ENCODE measurements around the gene MRPS33.
A peak's percentile ranks its signal among the peaks of the same experiment; 100 is the strongest.
"Not testable (repeated sequence)": the region's sequence is repeated elsewhere in the genome, so short reads cannot be mapped to it uniquely, and the experiment has no call there.

MRPS33 gene

DNA sequence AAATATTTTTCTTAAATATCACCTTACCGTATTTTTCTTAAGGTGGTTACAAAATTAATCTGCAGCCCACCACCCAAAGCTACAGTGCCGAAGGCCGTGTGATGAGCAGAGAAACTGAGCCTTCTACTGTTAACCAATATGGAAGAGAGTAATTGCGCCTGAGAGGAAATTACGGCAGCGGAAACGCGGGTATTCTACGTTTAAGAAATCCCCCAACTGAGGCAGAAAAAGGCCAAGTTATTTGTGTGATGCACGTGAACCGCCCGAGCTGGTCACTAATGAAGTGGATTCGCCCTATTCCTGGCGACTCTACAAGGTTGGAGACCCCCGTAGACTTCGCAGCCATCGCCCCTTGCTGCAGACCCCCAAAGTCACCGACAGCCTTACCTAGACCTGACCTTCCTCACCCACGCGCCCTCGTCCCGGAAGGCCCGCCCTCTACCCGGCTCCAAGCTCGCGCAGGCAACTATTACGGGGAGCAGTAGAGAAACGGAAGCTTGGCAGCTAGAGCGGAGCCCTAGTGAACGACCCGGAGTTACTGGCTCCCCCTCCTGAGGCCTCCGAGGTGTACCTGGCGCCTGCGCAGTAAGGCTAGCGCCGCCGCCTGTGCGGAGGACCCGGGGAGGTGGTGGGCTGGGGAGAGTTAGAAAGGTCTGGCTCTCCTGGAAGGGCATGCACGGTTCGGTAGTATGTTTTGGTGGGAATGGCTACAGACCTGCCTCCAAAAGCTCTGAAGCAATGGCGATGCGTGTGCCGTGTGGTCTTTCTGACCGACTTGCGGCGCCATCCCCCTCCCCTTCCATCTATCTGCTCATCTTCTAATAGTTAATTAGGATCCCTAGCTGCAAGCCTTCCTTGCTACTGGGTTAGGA is at the start of gene MRPS33:
MRPS33 (minus strand) TSS at position 429 of the 872 bp plus-strand sequence. CDS start 4,319 bp downstream, outside the sequence.
- peak; percentile 93 for FAIRE-seq

GRCh38 chr7:141057788-141058187 is 43.0 kb upstream of the MRPS33 start:
- FAIRE-seq = no peak

DNA sequence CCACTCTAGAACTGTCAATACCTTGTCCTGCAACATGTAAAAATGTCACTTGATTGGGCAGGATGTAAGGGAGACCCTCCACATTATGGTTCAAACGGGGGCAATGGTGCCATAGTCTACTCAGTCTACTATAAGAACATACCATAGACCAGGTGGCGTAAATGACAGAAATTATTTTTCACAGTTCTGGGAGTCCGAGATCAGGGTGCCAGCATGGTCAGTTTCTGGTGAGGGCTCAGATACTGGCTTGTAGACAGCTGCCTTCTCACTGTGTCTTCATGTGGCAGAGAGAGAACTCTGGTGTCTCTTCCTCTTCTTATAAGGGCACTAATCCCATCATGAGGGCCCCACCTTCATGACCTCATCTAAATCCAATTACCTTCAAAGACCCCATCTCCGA is 40.4 kb upstream of the MRPS33 start:
- no peak for FAIRE-seq

- no peak for FAIRE-seq
Measured at GRCh38 chr7:141053626-141054025, 38.9 kb upstream of the MRPS33 start.

DNA sequence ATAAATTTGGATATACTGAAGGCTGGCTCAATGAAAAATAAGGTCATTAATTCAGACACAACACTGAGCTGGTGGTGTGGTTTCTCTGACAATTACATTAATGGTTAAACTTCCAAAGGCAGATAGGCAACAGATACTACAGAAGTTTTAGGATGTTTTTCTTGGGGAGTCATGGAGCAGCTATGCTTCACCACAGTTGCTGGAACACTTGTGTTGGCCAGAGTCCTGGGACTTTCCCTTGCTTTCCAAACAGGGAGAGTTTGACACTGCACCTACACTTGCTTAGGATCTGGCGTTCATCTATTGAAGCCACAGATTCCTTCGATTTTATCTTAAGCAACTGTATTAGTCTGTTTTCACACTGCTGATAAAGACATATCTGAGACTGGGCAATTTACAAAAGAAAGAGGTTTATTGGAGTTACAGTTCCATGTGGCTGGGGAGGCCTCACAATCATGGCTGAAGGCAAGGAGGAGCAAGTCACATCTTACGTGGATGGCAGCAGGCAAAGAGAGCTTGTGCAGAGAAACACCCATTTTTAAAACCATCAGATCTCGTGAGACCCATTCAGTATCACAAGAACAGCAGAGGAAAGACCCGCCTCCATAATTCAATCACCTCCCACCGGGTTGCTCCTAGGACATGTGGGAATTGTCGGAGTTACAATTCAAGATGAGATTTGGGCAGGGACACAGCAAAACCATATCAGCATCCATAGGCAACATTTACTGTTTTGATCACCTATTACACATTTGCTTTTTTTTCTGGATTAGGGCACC is 31.3 kb upstream of the MRPS33 start:
- FAIRE-seq = no peak

DNA sequence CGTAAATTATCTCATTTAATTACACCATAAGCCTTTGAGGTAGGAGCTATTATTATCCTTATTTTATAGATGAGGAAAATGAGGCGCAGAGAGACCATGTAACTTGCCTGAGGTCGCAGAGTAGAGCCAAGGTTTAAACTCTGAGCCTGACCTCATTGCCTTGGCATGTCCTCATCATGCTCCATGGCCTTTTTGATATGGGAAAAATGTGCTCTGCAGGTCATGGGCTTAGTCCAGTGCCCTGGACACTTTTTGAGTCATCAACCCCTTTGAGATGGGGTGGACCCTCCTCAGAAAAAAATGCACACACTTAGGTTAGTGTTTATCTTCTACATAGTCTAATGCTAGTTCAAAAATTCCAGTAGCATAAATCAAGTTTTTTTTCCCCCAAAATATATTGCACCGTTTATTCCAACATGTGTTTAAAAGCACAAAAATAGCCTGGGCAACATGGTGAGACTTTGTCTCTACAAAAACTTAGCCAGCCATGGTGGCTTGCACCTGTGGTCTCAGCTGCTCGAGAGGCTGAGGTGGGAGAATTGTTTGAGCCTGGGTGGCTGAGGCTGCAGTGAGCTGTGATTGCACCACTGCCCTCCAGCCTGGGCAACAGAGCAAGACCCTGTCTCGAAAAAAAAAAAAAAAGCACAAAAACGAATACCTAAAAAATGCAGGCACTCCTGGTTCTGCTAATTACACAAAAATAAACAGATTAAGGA is 30.5 kb upstream of the MRPS33 start:
- FAIRE-seq = no peak

DNA sequence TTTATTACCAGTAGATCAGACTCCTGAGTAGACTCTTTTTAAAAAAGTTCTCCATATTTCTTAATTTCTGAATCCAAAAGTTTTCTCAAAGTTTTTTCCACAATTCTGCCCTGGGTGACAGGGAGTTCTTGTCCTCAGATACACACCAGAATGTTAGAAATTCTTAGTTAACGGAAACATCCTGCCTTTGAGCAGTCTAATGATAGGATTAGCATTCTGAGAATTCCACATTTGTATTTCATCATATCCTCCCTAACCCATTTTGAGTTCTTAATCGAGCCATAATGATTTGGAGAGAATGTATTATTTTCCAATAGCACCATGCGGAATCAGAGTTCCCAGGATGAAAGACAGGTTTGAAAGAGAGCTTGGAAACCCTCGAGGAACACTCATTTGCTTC is 28.9 kb upstream of the MRPS33 start:
- no peak for FAIRE-seq

DNA sequence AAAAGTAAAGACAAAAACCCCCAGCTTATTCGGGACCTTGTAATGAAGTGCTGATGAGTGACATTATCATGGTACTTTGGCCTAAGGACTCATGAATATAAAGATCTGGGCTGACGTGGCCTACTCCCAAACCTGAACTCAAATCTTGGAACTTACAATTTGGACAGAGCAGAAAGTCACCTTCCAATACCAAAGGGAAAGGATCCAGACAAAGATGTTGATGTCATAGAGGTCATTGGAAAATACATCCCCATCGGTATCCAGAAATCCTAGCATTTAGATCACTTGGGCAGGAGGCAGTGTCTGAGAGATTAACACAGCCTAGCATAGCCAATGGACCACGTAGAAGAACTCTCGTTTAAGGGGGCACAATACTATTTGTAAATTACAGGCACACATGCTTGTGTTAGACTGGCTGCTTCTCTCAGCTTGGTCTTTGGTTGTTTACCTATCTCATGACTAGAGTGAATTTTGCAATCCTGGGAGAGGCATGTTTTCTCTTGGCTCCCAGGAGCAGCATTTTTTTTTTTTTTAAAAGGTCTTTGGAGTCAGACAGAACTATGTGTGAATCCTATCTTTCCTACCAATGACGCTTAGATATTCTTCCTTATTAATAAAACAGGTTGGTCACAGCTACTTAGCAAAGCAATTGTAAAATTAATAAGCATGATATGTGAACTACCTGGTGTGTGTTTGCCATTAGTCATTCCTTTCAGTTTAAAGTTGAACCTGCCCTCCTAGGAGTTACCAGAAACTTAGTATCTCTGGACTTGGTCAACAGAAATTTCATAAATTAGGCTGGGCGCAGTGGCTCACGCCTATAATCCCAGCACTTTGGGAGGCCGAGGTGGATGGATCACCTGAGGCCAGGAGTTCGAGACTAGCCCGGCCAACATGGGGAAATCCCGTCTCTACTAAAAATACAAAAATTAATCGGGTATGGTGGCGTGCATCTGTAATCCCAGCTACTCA is 27.8 kb upstream of the MRPS33 start:
- no peak for FAIRE-seq

DNA sequence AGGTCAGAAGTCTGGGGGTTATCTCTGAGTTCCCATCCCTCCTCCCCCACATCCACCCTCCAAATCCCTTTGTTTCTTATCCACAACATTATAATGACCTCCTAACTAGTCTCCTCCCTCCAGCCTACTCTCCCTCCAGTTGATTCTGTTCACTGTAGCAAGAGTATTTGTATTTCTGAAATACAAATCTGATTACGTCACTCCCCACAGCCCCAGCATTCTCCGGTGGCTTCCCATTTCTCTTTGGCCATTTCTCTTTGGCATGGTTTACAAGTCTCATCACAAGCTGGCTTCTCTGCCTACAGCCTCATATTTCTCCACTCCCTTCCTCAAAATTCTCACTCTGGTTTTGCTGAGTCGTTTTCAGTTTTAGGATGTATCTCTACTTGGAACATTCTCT is 24.6 kb upstream of the MRPS33 start:
- FAIRE-seq = no peak

- not testable (repeated sequence) for FAIRE-seq
Measured at GRCh38 chr7:141038100-141038499, 23.3 kb upstream of the MRPS33 start.

- FAIRE-seq = not testable (repeated sequence)
Measured at GRCh38 chr7:141032539-141033323, 18.0 kb upstream of the MRPS33 start.

GRCh38 chr7:141028767-141029166 is 14.0 kb upstream of the MRPS33 start:
- no peak for FAIRE-seq

GRCh38 chr7:141027043-141027442 is 12.3 kb upstream of the MRPS33 start:
- no peak for FAIRE-seq

DNA sequence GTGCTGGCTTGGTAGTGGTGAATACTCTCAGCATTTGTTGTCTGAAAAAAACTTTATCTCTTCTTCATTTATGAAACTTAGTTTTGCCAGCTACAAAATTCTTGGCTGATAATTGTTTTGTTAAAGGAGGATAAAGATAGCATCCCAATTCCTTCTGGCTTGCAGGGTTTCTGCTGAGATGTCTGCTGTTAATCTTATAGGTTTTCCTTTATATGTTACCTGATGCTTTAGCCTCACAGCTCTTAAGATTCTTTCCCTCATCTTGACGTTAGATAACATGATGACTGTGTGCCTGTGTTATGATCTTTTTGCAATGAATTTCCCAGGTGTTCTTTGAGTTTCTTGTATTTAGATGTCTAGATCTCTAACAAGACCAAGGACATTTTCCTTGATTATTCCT is 9.9 kb upstream of the MRPS33 start:
- FAIRE-seq = no peak

DNA sequence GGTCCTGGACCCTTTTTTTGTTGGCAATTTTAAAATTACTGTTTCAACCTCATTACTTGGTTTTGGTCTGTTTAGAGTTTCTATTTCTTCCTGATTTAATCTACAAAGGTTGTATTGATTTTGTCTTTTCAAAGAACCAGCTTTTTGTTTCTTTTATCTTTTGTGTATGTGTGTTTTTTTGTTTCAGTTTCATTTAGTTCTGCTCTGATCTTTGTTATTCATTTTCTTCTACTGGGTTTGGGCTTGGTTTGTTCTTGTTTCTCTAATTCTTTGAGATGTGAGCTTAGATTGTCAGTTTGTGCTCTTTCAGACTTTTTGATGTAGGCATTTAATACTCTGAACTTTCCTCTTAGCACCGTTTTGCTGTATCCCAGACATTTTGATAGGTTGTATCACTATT is 8.5 kb upstream of the MRPS33 start:
- FAIRE-seq = no peak

DNA sequence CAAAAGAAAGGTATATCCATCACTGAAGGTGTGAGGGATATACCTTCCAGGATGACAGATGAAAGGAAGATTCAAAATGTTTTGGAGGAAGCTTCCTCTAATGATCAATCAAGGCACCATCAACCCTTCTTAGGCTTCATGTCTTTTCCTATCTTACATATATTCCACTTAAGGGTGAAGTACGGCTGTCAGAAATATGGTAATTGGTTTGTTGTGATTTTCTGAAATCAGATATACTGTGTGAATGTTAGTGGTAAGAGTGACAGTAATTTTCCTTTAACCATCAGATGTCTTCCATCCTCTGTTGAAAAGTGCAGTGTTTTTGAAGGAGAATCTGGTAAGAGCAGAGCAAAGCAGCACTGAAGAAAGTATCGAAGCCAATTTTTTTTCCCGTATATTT is 2.8 kb upstream of the MRPS33 start:
- no peak for FAIRE-seq

GRCh38 chr7:141016349-141016748 is 1.6 kb upstream of the MRPS33 start:
- no peak for FAIRE-seq

GRCh38 chr7:141014125-141014523 is 628 bp downstream of the MRPS33 start:
- no peak for FAIRE-seq

GRCh38 chr7:141013345-141013715 is 1.4 kb downstream of the MRPS33 start:
- FAIRE-seq = no peak

DNA sequence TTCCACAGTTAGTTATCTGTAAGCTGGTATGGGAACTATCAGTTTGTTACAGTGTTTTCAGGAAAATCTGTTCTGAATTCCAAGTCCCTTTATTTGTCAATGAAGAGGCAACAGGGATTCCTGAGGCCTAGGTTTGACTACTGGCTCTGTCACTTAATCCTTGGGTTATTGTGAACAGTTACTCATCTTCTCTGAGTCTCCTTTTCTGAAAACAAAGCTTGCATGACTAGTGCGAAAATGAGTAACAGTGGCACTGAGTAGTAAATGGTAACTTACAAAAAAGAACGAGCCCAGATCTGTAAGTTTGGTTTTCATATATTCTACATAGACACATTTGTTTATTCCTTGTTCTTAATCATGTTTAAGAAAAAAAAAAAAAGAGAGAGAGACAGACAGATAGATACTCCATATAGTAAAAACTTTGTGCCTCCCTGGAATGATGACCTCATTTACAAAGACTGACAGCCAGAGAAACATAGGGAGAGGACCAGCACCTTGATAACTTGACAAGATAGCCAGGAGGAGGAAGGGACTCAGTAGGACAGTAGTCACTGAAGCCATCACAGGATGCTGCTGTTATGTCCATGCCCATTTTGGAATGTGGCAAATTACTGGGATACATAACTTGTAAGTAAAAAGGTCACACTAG is 1.9 kb downstream of the MRPS33 start:
- no peak for FAIRE-seq
